ENCODE measurements around the gene RTL10.

RTL10 gene

DNA sequence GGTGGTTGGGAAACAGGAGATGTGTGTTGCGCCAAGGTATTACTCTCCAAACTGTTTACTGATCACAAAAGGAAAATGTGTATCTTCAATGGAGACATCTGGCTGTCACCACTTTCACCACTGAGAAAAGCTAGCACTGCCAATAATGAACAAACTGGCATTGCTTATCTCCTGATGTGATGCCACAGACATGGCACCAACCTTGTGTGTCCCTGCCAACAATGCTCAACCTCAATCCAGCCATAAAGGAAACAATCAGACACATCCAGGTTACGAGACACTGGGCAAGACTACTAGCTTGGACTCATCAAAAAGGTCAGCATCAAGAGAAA lies 28.1 kb downstream of the RTL10 start:
- FAIRE-seq (no peak), DNase-seq (ENCODE audit: insufficient read length, low spot score) (no peak)

DNA sequence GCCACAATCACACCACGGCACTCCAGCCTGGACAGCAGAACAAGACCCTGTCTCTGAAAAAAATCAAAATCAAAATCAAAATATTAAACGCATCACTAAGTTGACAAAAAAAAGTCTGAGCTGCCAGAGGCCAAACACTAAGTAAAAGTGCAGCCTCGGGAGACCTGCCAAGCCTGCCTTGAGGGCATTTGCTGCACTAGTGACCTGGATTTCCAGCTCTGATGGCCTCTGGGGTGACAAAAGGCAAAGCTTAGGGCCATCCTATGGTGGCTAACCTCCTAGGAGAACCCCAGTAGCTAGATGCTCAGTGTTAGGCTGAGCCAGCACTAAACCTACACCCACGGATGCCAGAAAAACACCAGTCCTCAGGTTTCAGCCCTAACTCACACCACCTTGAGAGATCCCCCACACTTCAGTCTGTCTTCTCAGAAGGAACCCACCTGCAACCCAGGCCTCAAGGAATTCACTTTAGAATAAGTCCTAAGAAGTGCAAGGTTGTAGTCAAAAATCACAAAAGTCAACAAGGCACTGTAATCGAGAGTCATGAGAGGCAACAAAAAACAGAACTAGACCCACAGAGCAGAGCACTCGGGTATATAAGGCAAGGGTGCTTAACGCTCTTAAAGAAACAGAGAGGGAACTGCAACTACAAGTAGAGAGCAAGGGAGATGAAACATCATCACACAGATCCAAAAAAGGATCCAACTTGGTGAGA lies 28.6 kb downstream of the RTL10 start:
- FAIRE-seq (no peak), DNase-seq (ENCODE audit: insufficient read length, low spot score) (no peak)

DNA sequence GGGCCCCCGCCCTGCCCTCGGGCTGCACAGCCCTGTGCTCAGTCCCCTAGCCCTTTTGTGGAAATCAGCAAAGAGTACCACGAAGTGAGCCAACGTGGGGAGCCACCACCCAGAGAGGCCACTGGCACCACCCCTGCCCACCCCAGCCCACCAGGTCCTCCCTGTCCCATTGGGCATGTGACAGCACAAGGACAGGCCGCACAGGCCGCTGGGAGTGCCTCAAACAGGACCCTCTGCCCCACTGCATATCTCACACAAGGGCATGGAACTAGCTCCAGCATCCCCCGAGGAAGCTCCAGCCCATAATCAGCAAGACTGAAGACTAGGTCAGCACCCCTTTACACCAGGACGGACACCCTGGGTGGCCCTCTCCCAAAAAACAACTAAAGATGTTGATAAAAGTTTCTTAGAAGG lies 29.7 kb downstream of the RTL10 start:
- DNase-seq (ENCODE audit: insufficient read length, low spot score) (no peak), FAIRE-seq (no peak)

DNA sequence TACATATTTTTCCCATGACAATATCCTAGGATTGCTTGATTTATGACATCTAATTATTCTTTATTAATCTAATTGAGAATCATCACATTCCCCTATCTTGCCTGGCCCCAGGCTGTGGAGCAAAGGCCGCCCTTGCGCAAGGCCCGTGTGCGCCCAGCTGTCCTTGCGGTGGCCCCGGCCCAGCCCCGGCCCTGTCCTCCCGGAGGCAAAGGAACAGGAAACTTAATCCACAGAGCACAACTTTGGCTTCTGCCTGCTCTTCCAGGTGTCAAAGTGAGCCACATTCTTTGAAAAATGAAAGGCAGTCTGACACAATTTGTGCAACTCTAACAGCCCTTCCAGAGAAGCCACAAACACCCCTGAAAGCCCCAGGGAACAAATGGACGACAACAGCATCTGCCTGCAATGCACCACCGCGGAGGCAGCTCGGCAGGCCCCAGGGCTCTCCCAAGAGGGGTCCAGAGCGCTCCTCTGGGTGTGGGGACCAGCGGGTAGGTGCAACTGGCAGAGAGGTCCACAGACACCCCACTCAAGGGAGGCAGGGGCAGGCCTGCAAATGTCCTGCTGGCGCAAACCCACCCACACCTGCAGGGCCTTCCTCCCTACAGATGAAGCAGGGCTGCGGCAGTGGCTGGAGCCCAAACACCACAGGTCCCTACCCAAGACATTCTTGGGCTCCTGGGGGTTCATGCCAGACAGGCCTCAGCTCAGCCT lies 30.3 kb downstream of the RTL10 start:
- FAIRE-seq (no peak), DNase-seq (ENCODE audit: insufficient read length, low spot score) (no peak)

DNA sequence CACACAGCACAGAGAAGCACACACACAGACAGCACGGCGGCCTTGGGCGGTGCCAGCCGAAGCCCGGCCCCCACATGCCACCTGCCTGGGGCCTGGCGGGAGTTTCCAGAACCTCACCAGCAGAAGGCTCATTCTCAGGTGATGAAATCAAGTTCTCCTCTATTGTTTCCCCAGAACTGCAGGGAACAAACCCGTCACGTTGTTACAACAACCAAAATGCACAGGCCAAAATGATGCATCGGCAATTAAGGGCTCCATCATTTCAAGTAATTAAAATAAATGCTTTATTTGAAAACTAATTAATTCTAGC lies 30.8 kb downstream of the RTL10 start:
- DNase-seq (ENCODE audit: insufficient read length, low spot score) (no peak), FAIRE-seq (no peak)

DNA sequence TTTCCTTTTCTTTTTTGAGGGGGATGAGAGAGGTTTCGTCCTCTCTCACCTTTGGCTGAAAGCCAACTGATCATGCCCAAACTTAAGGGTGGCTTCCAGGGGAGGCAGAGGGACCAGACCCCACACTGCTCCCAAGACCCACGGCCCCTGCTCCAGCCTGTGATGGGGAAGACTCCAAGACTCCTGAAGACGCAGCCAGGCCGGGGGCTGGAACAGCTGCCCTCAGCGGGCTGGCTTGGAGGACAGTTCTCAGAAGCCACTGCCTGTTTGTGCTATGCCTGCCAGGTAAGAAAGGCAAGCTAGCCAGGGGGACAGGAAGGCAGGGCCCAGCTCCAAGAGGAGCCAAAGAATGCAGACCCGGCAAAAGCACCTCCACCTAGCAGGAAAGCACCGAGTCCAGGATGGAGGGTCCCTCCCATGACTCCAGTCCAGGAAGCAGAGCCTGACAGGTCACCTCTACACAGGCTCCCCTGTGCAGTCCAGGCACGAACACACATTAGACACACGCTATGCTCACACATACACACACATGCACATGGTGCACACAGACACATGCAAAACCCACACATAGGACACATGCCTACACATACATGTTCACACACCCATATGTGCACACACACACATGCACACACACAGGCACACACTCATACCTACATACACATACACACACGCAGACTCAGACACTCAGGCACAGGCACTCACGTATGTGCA lies 31.3 kb downstream of the RTL10 start:
- FAIRE-seq (no peak), DNase-seq (ENCODE audit: insufficient read length, low spot score) (no peak)

DNA sequence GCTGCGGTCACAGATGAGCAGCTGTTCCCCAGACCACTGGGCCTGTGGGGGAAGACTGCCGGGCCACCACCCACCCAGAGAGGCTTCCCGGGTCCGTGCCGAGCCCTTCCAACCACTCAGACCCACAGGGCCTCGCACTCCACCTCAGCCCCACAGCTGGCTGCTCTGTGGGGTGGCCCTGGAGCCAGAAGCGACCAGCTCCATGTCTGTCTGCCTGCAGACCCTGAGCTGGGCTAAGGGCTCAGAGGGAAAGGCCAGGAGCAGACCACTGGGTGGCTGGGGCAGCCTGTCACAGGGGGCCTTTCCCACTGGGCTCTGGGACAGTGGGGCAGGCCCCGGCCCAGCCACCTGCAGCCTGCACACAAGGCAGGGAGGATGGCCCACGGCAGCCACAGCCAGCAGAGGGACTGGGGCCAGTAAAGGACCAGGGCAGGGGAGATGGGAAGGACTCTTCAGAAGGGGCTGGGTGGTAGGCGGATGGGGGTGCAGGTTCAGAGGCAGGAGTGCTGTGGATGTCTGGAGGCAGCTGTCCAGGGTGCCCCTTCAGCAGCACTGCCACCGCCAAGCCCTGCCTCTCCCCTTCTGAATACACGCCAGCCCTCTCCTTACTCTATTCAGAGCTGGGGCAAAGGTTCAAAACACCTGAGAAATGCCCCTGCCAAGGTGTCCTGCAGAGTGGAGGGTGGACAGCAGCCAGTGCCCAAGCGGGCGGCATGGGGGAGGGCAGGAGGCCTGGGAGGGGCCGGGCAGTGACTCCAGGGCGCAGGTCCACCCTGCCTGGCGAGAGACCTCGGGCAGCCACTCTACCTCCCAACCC lies 32.2 kb downstream of the RTL10 start:
- FAIRE-seq: no peak
- DNase-seq (ENCODE audit: insufficient read length, low spot score): no peak

DNA sequence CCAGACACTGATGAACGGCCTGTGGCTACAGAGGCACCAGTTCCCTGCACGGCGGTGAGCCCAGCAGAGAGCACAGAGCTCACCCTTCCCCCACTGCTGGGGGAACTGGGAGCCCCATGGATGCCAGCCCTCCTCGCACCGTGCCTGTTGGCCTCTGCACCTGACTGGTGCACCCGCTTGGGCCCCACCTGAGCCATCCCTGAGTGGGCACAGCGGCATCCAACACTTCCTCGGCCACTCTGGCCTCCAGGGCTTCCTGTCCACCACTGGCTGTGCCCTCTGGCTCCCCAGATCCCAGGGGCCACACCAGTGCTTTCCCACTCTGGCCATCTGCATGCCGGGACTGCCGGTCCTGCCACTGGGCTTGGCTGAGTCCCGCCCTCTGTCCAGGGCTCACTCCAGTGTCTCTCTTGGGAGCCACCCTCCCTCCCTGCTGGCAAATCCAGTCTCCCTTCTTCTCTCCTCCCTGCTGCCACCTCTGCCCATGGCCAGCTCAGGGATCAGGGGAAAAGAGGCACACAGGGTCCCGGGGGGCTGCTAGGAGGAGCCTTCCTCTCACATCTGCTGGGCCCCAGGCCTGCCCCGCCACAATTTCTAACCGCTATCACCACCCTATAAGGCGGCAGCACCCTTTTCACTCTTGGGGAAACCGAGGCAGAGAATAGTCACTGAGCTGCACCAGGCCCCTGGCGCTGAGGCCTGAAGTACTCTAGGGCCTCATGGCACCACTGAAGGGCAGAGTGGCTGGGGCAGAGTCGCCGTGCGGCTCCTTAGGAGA lies 33.0 kb downstream of the RTL10 start:
- DNase-seq (ENCODE audit: insufficient read length, low spot score) (no peak), FAIRE-seq (no peak)

DNA sequence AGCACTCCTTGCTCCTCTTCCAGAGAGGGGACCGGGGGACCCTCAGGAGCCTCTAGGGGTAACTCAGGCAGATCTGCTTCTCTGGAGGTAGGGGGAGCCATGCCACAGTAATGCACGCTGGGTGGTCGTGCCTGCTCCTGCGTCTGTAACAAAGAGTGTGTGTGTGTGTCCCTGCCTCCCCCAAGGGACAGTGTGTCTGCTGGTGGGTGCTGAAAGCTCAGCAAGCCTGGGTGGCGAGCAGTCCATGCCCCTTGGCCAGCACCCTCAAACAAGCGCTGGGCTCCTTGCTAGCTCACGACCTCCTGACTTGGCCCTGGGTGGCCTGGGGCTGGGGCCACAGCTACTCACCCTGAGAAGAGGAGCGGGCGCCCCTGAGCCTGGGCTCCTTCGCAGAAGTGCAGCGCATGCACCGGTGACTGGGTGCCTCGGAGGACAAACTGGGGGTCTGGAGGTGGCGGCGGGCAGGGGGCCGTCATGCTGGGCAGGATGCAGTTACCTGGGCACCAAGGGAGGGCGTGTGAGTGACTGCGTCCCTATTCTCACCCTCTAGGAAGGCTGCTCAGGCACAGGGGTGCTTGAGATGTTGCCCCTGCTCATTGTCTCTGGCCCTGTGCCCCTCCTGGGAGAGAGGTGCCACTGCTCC lies 33.7 kb downstream of the RTL10 start:
- DNase-seq (ENCODE audit: insufficient read length, low spot score) (no peak), FAIRE-seq (no peak)

DNA sequence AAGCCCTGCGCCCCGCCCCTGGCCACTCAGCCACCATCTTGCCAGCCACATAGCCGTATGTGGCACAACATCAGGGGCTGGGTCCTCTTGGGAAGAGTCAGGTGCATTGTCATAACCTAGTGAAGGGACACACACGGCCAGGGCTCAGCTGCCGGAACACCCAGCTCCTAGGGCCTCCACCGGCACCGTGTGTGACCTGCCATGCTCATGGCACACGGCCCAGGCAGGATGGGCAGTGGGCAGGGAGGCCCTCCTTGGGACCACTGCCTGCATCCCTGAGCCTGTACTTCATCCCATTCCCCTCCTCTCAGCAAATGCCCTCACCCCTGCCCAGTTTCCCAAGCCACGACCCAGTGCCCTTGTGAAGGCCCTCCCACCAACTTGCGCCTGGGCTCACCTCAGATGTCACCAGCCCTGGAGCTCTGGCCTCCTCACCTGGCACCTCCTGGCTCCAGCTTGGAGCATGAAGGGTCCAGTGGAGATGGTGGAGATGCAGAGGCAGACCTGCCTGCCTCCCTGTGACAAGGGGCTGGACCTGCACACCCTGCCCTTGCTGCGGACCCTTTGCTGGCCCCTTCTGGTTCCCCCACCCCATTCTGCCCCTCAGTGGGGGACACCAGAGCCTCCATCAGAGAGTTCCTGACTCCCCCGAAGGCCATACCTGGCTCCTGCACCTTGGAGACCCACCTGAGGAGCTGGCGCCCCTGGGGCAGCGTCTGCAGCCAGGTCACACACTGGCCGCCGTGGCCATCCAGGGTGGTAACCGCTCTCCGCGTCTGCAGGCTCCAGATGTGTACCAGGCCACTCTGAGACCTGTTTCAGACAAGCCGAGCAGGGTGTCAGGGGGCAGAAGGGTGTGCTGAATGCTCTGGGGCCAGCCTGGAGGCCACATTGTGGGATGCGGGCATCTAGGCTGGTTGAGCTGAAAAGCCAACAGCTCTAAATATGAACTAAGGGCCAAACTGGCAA lies 34.5 kb downstream of the RTL10 start:
- FAIRE-seq: no peak
- no peak for DNase-seq (ENCODE audit: insufficient read length, low spot score)

DNA sequence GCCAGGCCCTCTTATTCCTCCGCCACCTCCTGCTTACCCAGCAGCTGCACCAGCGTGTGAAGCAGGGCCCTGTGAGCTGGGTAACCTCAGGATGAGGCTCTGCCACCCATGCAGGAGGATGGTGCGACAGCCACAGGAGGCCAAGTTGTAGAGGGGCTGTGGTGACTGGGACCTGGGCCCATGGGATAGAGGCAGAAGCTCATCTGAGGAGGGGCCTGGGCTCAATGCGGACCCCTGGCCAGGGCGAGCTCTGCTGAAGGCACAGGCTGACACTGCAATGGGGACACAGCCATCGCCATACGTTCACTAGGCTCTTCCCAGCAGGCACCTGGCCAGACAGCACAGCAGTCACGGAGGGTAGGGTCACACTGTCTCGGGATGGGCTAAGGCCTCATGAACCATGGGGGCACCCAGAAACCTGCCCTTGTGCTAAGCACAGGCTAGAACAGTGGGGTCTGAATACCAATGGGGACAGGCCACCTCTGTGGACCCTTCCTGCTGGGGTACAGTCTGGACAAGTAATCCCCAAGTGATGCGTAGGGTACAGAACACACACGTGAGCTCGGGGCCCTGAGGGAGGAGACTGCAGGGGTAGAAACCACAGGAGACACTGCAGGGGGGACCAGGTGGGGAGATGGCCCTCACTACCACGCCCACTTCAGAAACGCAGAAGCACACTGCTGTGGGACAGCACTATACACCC lies 35.3 kb downstream of the RTL10 start:
- FAIRE-seq (no peak), DNase-seq (ENCODE audit: insufficient read length, low spot score) (no peak)

DNA sequence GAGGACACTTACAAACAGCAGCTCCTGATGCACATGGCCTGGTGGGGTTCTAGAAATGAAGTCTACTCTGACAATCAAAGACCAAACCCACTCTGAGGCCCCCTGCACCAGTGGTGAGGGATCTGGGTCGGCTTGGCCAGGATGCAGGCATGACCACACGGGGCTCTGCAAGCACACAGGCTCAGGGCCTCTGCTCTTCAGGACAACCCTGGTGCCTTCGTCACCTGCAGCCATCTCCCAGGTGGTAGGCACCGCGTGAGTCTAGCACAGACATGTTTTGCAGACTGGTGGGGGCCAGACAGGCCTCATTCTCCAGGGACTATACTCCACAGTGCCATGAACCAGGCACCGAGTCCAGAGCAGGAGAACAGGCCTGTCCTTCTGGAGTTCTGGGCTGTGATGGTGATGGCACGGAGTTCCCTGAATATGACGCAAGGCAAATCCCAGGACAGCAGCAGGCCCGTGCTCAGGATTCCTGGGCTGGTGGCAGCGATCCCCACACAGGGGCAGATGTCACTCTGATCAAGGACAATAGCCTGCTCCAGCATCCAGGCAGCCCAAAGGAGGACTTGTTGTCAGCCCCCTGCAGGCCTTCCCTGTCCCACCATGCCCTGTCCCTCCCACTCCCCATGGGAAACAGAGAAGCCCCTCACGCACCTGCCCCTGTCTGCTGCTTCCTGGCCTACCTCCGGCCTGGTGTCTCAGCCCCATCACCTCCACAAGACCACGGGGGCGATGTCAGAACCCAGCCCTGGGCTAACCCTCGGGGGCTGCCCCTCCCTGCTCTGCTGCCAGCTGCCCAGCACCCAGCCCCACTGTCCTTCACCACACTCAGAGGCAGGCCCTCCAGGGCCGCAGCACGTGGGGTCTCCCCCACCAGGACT lies 36.1 kb downstream of the RTL10 start:
- DNase-seq (ENCODE audit: insufficient read length, low spot score) (no peak), FAIRE-seq (no peak)

DNA sequence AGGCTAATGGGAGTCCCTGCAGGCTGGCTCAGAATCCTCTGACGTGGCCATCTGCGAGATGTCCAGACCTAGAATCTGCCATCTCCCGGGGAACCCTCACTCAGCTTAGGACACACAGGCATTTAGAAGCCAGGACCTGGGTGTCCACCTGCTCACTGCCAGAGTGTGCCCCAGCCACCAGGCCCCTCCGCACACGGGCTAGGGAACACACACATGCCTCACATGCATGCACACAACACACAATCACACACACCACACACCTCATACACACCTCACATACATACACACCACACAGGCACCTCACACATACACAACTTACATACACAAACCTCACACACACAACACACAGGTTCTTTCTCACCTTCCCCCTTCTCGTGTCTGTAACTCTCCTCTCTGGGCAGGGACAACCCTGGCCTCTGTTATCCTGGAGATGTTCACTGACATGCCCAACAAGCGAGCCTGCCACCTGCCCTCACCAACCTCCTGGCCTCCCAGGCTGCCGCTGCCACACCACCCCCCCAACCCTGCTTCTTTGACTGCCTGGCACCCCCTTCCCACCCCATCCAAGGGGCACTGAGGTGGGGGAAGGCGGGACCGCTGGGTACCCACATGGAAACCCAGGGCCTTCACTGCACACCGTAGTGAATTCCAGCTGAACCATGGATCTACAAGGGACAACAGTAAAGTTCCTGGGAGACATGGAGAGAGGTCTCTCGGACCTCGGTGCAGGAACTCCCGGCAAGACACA lies 38.1 kb downstream of the RTL10 start:
- DNase-seq (ENCODE audit: insufficient read length, low spot score) (no peak), FAIRE-seq (no peak)

DNA sequence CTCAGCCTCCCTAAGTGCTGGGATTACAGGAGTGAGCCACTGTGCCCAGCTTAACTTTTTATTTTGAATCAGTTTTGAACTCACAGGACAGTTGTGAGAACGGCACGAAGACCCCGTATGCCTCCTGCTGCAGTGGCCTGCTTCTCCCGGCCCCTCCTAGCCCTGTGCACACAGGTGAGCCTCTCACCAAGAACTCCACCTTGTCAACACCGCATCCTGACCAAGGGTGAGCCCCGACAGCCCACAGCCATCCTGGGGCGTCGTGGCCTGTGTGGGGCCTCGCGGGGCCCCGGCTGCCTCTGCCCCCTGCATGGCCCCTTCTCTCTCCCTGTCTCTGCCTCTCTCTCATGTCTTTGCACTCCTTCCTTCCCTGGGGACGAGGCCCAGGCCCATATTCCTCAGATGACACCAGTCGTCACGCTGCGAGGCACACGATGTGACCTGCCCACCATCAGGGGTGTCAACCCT lies 38.8 kb downstream of the RTL10 start:
- DNase-seq (ENCODE audit: insufficient read length, low spot score): no peak
- no peak for FAIRE-seq

DNA sequence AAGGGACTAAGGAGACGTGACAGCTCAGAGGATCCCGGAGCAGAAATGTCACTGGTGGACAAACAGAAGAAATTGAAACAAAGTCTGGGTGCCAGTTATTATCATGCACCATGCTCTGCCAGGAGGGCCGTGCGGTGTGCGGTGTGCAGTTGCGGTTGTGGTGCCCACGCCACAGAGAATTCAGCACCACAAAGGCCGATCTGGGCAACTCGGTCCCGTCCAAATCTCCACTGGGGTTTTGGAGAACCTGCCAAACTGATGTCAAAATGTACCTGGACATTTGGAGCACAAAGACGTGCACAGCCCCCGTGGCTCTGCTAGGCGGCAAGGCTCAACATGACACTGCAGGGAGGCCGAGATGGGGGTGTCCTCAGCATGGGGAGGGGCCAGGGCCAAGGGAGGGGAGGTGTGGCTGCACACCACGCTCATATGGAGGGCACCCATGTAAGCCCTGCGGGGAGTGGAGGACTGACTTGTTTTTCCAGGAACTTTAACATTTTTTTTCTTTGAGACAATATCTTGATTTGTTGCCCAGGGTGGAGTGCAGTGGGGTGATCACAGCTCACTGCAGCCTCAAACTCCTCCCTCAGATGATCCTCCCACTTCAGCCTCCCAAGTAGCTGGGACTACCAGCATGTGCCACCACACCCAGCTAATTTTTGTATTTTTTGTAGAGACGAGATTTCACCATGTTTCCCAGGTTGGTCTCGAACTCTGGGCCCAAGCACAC lies 39.4 kb downstream of the RTL10 start:
- no peak for FAIRE-seq

DNA sequence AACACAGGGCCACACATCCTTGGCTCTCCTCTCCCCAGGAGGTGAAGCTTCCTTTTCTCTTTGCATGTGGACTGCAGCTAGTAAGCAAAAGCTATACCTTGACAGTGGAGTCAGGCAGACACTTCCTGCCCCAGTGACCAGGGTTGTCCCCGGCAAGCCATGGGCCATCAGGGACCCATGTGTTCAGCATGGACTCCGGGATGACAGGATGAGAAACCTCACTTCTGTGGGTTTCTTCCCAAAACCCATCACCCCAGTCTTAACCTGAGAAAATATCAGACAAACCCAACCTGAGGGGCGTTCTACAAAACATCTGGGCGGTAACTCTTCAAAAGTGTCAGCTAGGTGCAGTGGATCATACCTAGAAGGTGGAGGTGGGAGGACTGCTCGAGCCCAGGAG lies 40.2 kb downstream of the RTL10 start:
- no peak for DNase-seq (ENCODE audit: insufficient read length, low spot score)
- no peak for FAIRE-seq

More for the DNA sequence above, 39.4 kb downstream of the RTL10 start:
- no peak for DNase-seq (ENCODE audit: insufficient read length, low spot score)
